Osteoblast (primary cell): ENCODE data around the gene THBS2. TPM values are rescaled to one million over a fixed set of nuclear protein-coding genes. Genes with fewer than 3 reads are reported as not detected.

Experiments used
- DNase-seq: peaks from one replicate; pipeline ENCODE4 v3.0.0; 2011; ENCODE audit warnings: low spot score, mixed read lengths; ENCODE audit not compliant: insufficient read length; ENCODE audit errors: missing footprints
- H2AFZ ChIP-seq: 2 replicates; pipeline ENCODE4 v1.6.0; 2011; ENCODE audit warnings: mild to moderate bottlenecking, low read length
- H3K27ac ChIP-seq: 2 replicates; pipeline ENCODE4 v1.5.1; 2011; ENCODE audit warnings: mild to moderate bottlenecking, low read depth, low read length, moderate library complexity
- H3K27me3 ChIP-seq: 2 replicates; pipeline ENCODE4 v1.6.0; 2012; ENCODE audit warnings: mild to moderate bottlenecking, control low read depth, inconsistent platforms, low read length, moderate library complexity; ENCODE audit not compliant: insufficient read depth
- H3K36me3 ChIP-seq: 2 replicates; pipeline ENCODE4 v1.5.1; 2011; ENCODE audit warnings: mild to moderate bottlenecking, low read length, control low read depth, moderate library complexity; ENCODE audit not compliant: insufficient read depth
- H3K4me1 ChIP-seq: 2 replicates; pipeline ENCODE4 v1.5.1; 2011; ENCODE audit warnings: mild to moderate bottlenecking, low read length, control low read depth, moderate library complexity; ENCODE audit not compliant: insufficient read depth
- H3K4me2 ChIP-seq: 2 replicates; pipeline ENCODE4 v1.6.0; 2011; ENCODE audit warnings: mild to moderate bottlenecking, low read length; ENCODE audit not compliant: insufficient read depth
- H3K4me3 ChIP-seq: fragments of 200-600 bp; sonication (generic); 3 replicates; pipeline ENCODE4 v1.5.1; 2012; ENCODE audit warnings: mild to moderate bottlenecking, low read length, inconsistent platforms; ENCODE audit not compliant: insufficient read depth
- H3K79me2 ChIP-seq: 2 replicates; pipeline ENCODE4 v1.6.0; 2012; ENCODE audit warnings: mild to moderate bottlenecking, low read length, control low read depth, inconsistent platforms; ENCODE audit not compliant: insufficient read depth
- H3K9me3 ChIP-seq: 2 replicates; pipeline ENCODE4 v1.5.1; 2011; ENCODE audit warnings: low read depth, low read length, control low read depth
- H4K20me1 ChIP-seq: 2 replicates; pipeline ENCODE4 v1.6.0; 2012; ENCODE audit warnings: mild to moderate bottlenecking, low read length, control low read depth; ENCODE audit not compliant: insufficient read depth
- CTCF ChIP-seq: IDR thresholded peaks from 2 replicates; pipeline ENCODE4 v1.5.1; 2011; ENCODE audit warnings: mild to moderate bottlenecking, low read depth, low read length, moderate library complexity; ENCODE audit errors: extremely low read depth
- total RNA-seq: library from RNA; depleted of rRNA; stranded (reverse); fragments of >200 nt; gene quantifications from 2 replicates; pipeline ENCODE4 v1.2.3, GENCODE V29; 2012

The THBS2 gene
- total RNA-seq, 1 donor = 1,498 TPM

GRCh38 chr6:169204167-169204566, 49.5 kb downstream of the THBS2 start:
- TF ChIP-seq CTCF = no peak
- peaks cover 15% of the 10 kb centered on the region for H3K4me1 ChIP-seq
- H3K4me2 ChIP-seq = no peak overlapping the region
- H3K27me3 ChIP-seq = no peaks in the 10 kb centered on the region
- no peaks in the 10 kb centered on the region for H3K36me3 ChIP-seq
- H4K20me1 ChIP-seq = no peaks in the 10 kb centered on the region
- H3K9me3 ChIP-seq = no peaks in the 10 kb centered on the region
- peak overlapping the region; percentile 51 for H3K27ac ChIP-seq
- no peak for DNase-seq
- H2AFZ ChIP-seq = no peak overlapping the region
- H3K4me3 ChIP-seq = no peak overlapping the region
- no peaks in the 10 kb centered on the region for H3K79me2 ChIP-seq

GRCh38 chr6:169201985-169202384, 51.7 kb downstream of the THBS2 start:
- Histone ChIP-seq H3K36me3 (no peaks in the 10 kb centered on the region), H3K27me3 (no peaks in the 10 kb centered on the region), H3K4me3 (no peak overlapping the region), H3K27ac (no peak overlapping the region), H3K4me2 (no peak overlapping the region), H4K20me1 (no peaks in the 10 kb centered on the region), H2AFZ (no peak overlapping the region), H3K79me2 (no peaks in the 10 kb centered on the region), H3K4me1 (peaks cover 15% of the 10 kb centered on the region), H3K9me3 (no peaks in the 10 kb centered on the region)
- peak; percentile 30 for DNase-seq
- TF ChIP-seq CTCF = no peak

GRCh38 chr6:169200893-169201514, 52.6 kb downstream of the THBS2 start:
- no peak overlapping the region for H3K4me2 ChIP-seq
- no peak overlapping the region for H3K27ac ChIP-seq
- no peaks in the 10 kb centered on the region for H3K9me3 ChIP-seq
- no peaks in the 10 kb centered on the region for H4K20me1 ChIP-seq
- H2AFZ ChIP-seq = no peak overlapping the region
- no peaks in the 10 kb centered on the region for H3K79me2 ChIP-seq
- no peak for TF ChIP-seq CTCF
- H3K4me1 ChIP-seq = peaks cover 15% of the 10 kb centered on the region
- H3K27me3 ChIP-seq = no peaks in the 10 kb centered on the region
- no peaks in the 10 kb centered on the region for H3K36me3 ChIP-seq
- no peak for DNase-seq
- no peak overlapping the region for H3K4me3 ChIP-seq

GRCh38 chr6:169199625-169200335, 53.9 kb downstream of the THBS2 start:
- no peak overlapping the region for H2AFZ ChIP-seq
- H3K36me3 ChIP-seq = no peaks in the 10 kb centered on the region
- no peaks in the 10 kb centered on the region for H3K79me2 ChIP-seq
- no peaks in the 10 kb centered on the region for H3K27me3 ChIP-seq
- no peaks in the 10 kb centered on the region for H4K20me1 ChIP-seq
- DNase-seq = no peak
- H3K9me3 ChIP-seq = no peaks in the 10 kb centered on the region
- peaks cover 6% of the 10 kb centered on the region for H3K4me1 ChIP-seq
- H3K4me3 ChIP-seq = no peak overlapping the region
- H3K27ac ChIP-seq = no peak overlapping the region
- no peak overlapping the region for H3K4me2 ChIP-seq
- no peak for TF ChIP-seq CTCF
